CD4-positive, alpha-beta T cell treated with Interleukin-6 for 4 hours (primary cell): Measurements from ENCODE around the gene FRMD4A.

Source experiments
- DNase-seq: peaks from one replicate; pipeline ENCODE4 v3.0.0-alpha.2; 2020; ENCODE audit warnings: mixed read lengths

FRMD4A gene

GRCh38 chr10:13652860-13653259 lies 677.9 kb downstream of the FRMD4A start:
- DNase-seq: no peak

- no peak for DNase-seq
These were observed 678.6 kb downstream of the FRMD4A start for GRCh38 chr10:13651969-13652720.

GRCh38 chr10:13650961-13651360 lies 679.8 kb downstream of the FRMD4A start:
- DNase-seq: no peak

DNA sequence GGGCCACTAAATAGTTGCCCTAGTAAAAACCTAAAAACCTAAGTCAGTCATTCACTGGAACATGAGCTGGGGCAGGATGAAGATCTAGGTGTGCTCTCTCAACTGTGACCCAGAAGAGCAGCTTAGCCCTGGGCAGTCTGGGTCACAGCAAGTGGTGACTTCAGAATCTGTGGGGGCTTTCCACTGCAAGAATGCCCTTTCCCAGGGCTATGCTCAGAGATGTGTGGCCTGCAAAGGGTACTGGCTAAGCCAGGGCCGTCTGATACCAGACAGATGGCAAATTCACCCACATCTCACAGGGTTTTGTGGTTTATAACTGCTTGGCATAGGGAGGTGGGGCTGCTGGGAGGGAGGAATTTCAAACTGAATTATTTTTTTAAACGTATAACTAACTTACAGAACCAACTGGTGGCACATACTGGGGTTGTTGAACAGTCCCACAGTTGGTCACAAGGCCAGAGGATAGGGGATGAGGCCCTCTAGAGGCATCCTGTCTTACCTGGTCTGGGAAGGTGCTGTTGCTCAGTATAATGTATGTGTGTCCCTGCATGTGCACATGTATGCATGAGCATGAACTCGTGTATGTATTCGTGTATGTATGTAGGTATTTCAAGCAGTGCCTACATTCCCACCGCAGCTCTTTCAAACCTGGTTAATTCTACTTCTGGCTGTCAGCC lies 680.7 kb downstream of the FRMD4A start:
- DNase-seq: no peak

DNA sequence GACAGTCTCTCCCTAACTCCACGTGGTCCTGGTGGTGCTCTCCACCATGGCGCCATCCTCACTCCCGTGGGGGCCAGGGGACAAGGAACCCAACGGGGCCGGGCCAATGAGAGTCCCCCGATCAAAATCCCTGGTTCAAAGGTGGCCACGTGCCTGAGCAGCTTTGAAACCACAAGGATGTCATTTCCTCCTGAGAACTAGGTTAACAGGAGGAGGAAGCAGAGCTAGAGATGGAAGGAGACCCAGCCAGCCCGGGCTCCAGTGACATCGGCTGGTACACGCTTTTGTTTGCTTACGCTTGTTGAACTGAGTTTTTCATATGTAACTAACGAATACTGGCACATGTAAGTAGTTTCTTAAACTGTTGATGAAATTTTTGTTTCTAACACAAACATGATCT lies 682.3 kb downstream of the FRMD4A start:
- no peak for DNase-seq

- no peak for DNase-seq
These were observed 685.9 kb downstream of the FRMD4A start for GRCh38 chr10:13644866-13645265.

DNA sequence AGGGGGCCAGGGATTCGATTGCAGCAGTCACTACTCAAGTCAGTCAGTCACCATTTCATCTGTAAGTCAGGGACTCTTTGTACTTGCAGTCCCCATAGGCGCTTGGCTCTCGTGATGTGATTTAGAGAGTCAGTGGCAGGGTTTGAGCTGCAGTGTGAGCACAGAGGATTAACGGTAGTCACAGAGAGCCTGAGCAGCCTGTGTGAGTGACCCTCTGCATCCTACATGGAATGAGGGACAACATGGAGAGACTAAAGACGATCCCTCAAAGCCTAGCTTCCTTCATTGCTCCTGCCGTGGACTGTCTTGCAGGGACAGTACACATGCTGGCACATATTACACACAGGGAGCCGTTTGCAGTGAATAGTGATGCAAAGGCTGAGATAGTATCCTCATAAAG lies 687.7 kb downstream of the FRMD4A start:
- no peak for DNase-seq

- no peak for DNase-seq
These were observed 688.4 kb downstream of the FRMD4A start for GRCh38 chr10:13642293-13642692.

DNA sequence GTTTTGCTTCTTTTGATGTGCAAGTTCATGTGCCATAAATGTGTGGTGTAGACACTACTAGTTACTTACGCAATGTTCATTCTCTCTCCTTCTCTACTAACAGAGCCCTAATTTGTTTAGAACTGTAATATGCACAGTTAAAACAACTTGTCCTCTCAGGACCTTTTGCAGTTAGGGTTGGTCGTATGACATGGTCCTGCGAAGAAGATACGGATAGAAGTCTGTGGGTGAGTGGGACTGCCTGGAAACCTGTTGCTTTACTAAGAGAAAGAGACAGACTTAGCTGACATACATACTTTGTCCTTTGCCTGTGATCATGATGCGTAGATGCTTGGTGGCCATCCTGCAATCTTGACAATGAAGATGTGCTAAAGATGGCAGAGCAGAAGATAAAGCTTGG lies 692.8 kb downstream of the FRMD4A start:
- no peak for DNase-seq

GRCh38 chr10:13637303-13637856 lies 693.3 kb downstream of the FRMD4A start:
- no peak for DNase-seq

DNA sequence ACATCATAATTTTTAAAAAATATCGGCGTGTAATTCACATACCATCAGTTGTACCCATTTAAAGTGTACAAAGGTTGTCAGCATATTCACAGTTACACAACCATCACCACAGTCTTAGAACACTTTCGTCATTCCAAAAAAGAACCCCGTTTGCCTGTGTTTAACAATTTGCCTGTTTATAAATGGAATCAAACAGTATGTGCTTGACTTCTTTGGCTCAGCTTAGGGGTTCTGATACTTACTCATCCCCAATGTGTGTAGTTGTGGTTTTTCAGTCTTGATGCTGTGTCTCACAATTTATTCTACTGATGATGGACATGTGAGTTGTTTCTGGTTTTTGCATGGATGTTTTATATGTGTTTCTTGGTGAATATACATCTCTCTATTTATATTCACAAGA lies 693.9 kb downstream of the FRMD4A start:
- DNase-seq: no peak

DNA sequence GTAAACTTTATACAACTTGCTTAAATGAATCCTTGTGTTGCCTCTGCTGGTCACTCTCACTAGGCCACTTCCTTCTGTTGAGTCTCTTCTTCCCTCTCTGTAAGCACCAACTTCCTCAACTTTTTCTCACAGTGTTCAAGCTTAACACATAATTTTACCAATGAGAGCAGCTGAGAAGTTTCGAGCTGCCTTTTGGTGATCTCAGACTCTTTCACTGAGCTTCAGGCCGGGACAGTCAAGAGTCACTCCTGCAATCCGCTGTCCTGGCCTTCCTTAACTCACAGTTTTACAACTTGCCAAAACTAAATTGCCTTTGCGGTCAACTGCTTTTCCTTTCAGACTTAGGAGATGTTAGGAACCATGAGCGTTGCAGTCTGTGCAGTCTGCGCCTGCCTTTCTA lies 696.5 kb downstream of the FRMD4A start:
- no peak for DNase-seq

DNA sequence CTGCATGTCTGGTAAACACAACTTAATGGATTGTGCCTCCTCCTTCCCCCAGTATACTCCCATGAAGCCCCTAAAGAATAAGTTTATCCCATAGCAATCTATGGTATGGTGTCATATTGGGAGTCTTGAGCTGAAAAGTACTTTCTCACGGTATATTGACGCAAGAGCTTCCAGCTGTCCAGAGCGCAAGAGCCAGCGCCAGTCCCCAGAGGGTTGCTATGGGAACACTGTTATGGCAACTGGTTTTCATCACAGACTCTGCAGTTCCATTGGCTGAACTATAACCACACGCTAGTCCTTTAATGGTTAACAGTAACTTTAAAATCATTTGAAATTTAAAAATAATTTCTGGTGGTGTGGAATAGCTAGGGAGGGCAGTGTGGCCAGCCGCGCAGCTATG lies 697.0 kb downstream of the FRMD4A start:
- DNase-seq: no peak

DNA sequence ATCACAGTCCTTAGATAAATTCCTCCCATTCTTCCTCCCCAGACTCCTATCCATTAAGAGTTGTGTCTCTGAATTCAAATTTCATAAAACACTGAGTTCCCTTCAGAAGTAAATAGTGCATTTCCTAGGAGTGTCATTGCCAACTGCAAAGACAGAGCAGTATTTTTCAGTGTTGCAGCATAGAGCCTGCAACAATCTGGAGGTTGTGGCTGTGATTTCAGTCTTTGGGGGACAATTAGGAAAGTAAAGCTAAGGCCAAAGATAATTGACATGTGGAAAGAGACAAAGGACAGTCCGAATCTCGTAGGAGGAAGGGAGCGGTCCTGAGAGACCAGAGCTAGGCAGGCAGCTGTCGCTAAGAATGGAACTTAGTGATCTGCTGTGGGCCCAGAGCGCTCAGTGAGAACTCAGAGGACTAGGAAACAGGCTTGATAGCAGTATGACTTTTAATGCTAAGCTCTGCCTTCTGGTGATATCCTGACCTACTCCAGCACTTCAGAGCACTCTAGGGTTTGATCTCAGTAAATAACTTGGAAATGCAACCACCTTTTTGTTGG lies 697.8 kb downstream of the FRMD4A start:
- no peak for DNase-seq

DNA sequence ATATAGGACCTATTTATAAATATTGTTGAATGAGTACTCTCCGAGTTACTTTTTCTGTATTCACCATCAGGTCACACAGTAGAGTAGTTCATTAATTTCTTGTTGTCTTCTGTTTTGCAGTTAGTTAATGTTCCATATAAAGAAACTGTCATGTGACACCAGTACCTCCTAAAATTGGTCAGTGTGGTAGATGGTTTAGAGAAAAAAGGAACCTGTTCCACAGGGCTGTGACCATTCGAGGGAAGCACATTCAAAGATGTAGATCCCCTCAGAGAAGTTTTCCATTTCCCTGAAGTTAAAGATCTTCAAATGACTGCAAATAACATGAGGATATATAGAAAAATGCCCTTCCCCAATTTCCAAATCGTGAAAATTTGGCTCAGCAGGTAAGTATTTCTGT lies 698.3 kb downstream of the FRMD4A start:
- no peak for DNase-seq

- DNase-seq: no peak
These were observed 699.1 kb downstream of the FRMD4A start for GRCh38 chr10:13631594-13631993.

DNA sequence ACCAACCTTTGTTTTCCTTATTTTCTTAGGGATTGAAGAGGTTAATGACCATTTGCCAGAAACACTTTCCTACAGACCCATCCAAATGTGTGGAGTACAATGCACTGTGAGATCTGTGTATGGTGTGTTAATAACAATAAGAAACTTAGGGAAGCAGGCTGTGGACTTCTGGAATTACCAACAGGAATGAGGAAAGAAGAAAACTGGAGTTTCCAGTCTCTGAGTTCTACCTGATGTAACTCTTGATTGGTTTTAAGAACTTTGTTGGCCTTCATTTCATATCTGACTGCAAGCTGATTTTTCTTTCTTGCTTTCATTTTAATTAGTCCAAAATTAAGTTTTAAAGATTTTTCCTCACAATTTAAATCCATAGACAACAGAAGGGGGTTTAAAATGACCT lies 700.5 kb downstream of the FRMD4A start:
- DNase-seq: no peak

DNA sequence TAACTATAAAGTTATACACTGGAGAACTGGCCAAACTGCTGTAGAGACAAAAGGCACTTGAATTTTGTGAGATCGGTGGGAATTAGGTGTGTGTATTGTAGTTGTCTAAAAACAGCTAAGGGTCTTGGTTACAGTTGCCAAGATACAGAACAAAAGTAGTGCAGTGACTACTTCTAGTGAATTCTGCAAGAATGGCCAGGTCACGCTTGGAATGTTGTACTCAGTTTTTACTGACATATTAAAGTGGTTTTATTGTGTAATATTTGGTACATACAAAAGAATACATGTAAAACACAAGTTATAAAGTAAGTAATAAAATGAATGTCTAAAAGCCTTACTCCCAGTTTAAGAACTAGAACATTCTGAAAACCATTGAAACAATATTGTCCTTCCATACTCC lies 701.6 kb downstream of the FRMD4A start:
- no peak for DNase-seq

DNA sequence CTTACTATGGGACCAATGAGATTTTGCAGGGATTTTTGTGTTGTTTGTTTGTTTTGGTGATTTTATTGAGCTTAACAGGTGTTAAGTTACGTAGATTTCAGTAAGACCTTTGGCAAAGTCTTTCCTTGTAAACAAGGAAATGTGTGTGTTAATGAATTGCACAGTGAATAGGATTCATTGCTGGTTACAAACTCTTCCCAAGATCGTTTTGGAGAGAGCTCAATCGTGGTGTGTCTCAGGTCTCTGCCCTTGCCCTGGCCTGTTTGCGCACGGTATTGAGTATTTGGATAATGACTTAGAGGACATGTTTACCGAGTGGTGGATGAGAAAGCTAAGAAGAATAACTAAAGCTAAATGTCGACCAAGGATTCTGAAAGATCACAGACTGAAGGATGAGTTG lies 702.1 kb downstream of the FRMD4A start:
- no peak for DNase-seq

DNA sequence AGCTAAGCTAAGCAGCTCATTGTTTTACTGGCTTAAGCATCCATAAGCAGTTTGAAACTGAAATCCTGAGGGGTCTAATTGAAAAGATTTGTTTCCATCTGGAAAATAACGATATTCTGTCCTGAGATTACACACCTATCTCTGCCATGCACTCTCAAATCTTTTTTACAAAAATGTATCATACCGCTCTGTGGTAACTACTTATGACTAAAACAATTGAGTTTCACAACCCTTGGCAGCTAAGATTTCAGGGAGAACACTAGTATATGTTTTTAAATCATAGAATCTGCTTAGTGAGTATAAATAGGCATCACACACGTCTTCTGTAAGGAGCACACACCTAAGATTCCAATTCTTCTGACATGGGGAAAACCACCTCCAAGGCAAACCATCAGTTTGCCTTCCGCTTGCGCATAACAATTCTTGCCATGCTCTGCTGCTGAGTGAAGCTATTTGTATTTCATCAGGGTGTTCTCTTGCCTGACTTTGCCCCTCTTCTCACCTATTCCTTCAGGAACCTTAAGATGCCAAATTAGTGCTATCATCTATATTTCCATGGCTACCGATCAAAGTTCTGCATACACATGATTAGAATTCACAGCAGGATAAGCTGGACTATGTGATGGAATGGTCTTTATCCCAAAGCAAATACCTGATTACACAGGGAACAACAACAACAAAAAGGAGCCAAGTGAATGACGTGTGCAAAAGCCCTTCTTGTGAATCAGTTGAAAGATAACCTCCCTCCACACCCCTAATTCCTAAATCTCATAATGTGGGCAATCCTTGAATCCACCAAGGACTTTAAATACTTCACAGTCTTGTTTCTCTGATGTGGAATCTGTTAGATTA lies 703.0 kb downstream of the FRMD4A start:
- no peak for DNase-seq

GRCh38 chr10:13624630-13625029 lies 706.1 kb downstream of the FRMD4A start:
- DNase-seq: no peak

DNA sequence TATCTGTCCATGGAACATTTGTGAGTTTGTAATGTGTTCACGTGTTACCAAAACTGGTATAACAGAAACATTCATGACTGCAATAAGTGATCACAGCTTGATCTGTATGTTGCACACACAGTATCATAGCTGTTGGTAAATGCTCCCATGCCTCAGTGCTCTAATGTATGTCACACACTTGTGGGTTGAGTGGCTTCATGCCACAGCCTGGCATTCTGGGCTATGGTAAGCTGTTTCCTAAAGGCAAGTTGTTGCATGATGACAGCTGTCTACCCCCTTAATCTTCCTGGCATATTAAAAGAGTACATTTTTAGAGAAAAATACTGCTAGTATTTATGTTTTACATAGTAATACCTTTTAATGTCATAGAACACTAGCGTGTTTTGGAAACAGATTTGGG lies 708.8 kb downstream of the FRMD4A start:
- no peak for DNase-seq

- no peak for DNase-seq
These were observed 713.6 kb downstream of the FRMD4A start for GRCh38 chr10:13617116-13617515.
